HepG2 (cell line): ENCODE data around the gene MOGAT3. TPM values are rescaled to one million over a fixed set of nuclear protein-coding genes. Genes with fewer than 3 reads are reported as not detected.

ENCODE experiments used
- FOSL1 ChIP-seq: sonication (generic); formaldehyde crosslinking; IDR thresholded peaks from 2 replicates; pipeline ENCODE4 v1.9.0; 2021; ENCODE audit warnings: missing genetic modification reagents, borderline replicate concordance
- GATAD1 ChIP-seq: IDR thresholded peaks from 2 replicates; pipeline ENCODE4 v1.6.1; 2016; ENCODE audit warnings: missing genetic modification reagents, missing compliant biosample characterization
- JUNB ChIP-seq: sonication (generic); formaldehyde crosslinking; IDR thresholded peaks from 2 replicates; pipeline ENCODE4 v1.8.0; 2022; ENCODE audit warnings: missing genetic modification reagents, mild to moderate bottlenecking, borderline replicate concordance
- KDM1A ChIP-seq: IDR thresholded peaks from 2 replicates; pipeline ENCODE4 v1.6.1; 2016; ENCODE audit warnings: missing compliant biosample characterization
- PHB2 ChIP-seq: fragments of 450-650 bp; IDR thresholded peaks from 2 replicates; pipeline ENCODE4 v1.6.1; 2018; ENCODE audit not compliant: partially characterized antibody
- RBFOX2 ChIP-seq: fragments of 200-400 bp; formaldehyde crosslinking; IDR thresholded peaks from 2 replicates; pipeline ENCODE4 v1.6.1; 2017; ENCODE audit warnings: low read depth, mild to moderate bottlenecking, low read length
- ZBTB33 ChIP-seq: sonication (generic); formaldehyde crosslinking; IDR thresholded peaks from 2 replicates; pipeline ENCODE4 v1.4.0; 2020; ENCODE audit warnings: missing genetic modification reagents
- ZBTB7A ChIP-seq: sonication (generic); formaldehyde crosslinking; IDR thresholded peaks from 2 replicates; pipeline ENCODE4 v1.8.0; 2022; ENCODE audit warnings: mild to moderate bottlenecking, missing genetic modification reagents
- ZNF234 ChIP-seq: sonication (generic); formaldehyde crosslinking; conservative IDR thresholded peaks from 2 replicates; pipeline ENCODE4 v1.5.1; 2020; ENCODE audit warnings: mild to moderate bottlenecking, missing genetic modification reagents
- ZNF350 ChIP-seq: sonication (generic); formaldehyde crosslinking; IDR thresholded peaks from 2 replicates; pipeline ENCODE4 v1.4.0; 2020; ENCODE audit warnings: mild to moderate bottlenecking, low read depth, missing genetic modification reagents, borderline replicate concordance
- ZNF432 ChIP-seq: sonication (generic); formaldehyde crosslinking; IDR thresholded peaks from 2 replicates; pipeline ENCODE4 v1.5.0; 2020; ENCODE audit warnings: missing genetic modification reagents, mild to moderate bottlenecking, borderline replicate concordance
- ZNF788 ChIP-seq: sonication (generic); formaldehyde crosslinking; IDR thresholded peaks from 2 replicates; pipeline ENCODE4 v1.5.0; 2020; ENCODE audit warnings: mild to moderate bottlenecking, missing genetic modification reagents, borderline replicate concordance
- ZNF879 ChIP-seq: sonication (generic); formaldehyde crosslinking; IDR thresholded peaks from 2 replicates; pipeline ENCODE4 v1.8.1; 2023; ENCODE audit warnings: missing genetic modification reagents
- polyA plus RNA-seq, 8 experiments: library from polyadenylated mRNA; depleted of rRNA in 3 of 8; stranded (reverse) in 7 of 8; unstranded in 1 of 8; fragments of >200 nt; fragmentation: Illumina TruSeq in 4 of 8; extraction: Trizol in 4 of 8; gene quantifications; 2 replicates each; pipeline versions ENCODE4 v1.2.1 to v1.2.3, GENCODE V29; 2011 to 2016; ENCODE audit warnings: low read depth in 4 of 8, missing spikeins in 1 of 8, mixed read lengths in 1 of 8; ENCODE audit not compliant: insufficient read depth in 1 of 8
- total RNA-seq, 5 experiments: library from RNA; depleted of rRNA; stranded (reverse); fragments of >200 nt; fragmentation: Illumina TruSeq; extraction: Trizol; gene quantifications; 2 replicates each; pipeline ENCODE4 v1.2.3, GENCODE V29; 2016; ENCODE audit warnings: low read depth in 1 of 5
- TF ChIP-seq, protein P1 (sequence below): sonication (generic); formaldehyde crosslinking; IDR thresholded peaks from 2 replicates; pipeline ENCODE4 v1.5.1; 2020; ENCODE audit warnings: mild to moderate bottlenecking, missing genetic modification reagents, moderate library complexity
- TF ChIP-seq, protein P2 (sequence below): fragments of 450-650 bp; IDR thresholded peaks from 2 replicates; pipeline ENCODE4 v1.6.1; 2017
- TF ChIP-seq, protein P3 (sequence below): sonication (generic); formaldehyde crosslinking; IDR thresholded peaks from 2 replicates; pipeline ENCODE4 v1.8.0; 2022; ENCODE audit warnings: mild to moderate bottlenecking, missing genetic modification reagents, moderate library complexity
- TF ChIP-seq, protein P4 (sequence below): sonication (generic); formaldehyde crosslinking; conservative IDR thresholded peaks from 2 replicates; pipeline ENCODE4 v1.4.0; 2020; ENCODE audit warnings: mild to moderate bottlenecking, missing genetic modification reagents, moderate library complexity

Gene MOGAT3
- total and polyA plus RNA-seq, 2 of the 13 experiments (the other 11 are each of a cell fraction or from before 2014, with no cell fraction given): 22.5 to 30.5 TPM

GRCh38 chr7:101200862-101201599 is at the start of gene MOGAT3 (continued):
- TF ChIP-seq, protein P1, sequence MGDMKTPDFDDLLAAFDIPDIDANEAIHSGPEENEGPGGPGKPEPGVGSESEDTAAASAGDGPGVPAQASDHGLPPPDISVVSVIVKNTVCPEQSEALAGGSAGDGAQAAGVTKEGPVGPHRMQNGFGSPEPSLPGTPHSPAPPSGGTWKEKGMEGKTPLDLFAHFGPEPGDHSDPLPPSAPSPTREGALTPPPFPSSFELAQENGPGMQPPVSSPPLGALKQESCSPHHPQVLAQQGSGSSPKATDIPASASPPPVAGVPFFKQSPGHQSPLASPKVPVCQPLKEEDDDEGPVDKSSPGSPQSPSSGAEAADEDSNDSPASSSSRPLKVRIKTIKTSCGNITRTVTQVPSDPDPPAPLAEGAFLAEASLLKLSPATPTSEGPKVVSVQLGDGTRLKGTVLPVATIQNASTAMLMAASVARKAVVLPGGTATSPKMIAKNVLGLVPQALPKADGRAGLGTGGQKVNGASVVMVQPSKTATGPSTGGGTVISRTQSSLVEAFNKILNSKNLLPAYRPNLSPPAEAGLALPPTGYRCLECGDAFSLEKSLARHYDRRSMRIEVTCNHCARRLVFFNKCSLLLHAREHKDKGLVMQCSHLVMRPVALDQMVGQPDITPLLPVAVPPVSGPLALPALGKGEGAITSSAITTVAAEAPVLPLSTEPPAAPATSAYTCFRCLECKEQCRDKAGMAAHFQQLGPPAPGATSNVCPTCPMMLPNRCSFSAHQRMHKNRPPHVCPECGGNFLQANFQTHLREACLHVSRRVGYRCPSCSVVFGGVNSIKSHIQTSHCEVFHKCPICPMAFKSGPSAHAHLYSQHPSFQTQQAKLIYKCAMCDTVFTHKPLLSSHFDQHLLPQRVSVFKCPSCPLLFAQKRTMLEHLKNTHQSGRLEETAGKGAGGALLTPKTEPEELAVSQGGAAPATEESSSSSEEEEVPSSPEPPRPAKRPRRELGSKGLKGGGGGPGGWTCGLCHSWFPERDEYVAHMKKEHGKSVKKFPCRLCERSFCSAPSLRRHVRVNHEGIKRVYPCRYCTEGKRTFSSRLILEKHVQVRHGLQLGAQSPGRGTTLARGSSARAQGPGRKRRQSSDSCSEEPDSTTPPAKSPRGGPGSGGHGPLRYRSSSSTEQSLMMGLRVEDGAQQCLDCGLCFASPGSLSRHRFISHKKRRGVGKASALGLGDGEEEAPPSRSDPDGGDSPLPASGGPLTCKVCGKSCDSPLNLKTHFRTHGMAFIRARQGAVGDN: peak; percentile 42; the same call in 1 of the 2 replicates
- no peak for TF ChIP-seq ZBTB33
- peak; percentile 87 for TF ChIP-seq ZNF350 (CRISPR knock-in tag)
- no peak for TF ChIP-seq ZNF432 (CRISPR knock-in tag)
- TF ChIP-seq ZBTB7A (CRISPR knock-in tag): peak; percentile 24; the same call in 1 of the 2 replicates
- TF ChIP-seq JUNB (CRISPR knock-in tag): no peak; the same call in 1 of the 2 replicates
- TF ChIP-seq, protein P2, sequence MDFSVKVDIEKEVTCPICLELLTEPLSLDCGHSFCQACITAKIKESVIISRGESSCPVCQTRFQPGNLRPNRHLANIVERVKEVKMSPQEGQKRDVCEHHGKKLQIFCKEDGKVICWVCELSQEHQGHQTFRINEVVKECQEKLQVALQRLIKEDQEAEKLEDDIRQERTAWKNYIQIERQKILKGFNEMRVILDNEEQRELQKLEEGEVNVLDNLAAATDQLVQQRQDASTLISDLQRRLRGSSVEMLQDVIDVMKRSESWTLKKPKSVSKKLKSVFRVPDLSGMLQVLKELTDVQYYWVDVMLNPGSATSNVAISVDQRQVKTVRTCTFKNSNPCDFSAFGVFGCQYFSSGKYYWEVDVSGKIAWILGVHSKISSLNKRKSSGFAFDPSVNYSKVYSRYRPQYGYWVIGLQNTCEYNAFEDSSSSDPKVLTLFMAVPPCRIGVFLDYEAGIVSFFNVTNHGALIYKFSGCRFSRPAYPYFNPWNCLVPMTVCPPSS: no peak
- TF ChIP-seq, protein P3, sequence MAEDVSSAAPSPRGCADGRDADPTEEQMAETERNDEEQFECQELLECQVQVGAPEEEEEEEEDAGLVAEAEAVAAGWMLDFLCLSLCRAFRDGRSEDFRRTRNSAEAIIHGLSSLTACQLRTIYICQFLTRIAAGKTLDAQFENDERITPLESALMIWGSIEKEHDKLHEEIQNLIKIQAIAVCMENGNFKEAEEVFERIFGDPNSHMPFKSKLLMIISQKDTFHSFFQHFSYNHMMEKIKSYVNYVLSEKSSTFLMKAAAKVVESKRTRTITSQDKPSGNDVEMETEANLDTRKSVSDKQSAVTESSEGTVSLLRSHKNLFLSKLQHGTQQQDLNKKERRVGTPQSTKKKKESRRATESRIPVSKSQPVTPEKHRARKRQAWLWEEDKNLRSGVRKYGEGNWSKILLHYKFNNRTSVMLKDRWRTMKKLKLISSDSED (CRISPR knock-in tag): no peak
- TF ChIP-seq RBFOX2: no peak
- no peak for TF ChIP-seq PHB2
- TF ChIP-seq, protein P4, sequence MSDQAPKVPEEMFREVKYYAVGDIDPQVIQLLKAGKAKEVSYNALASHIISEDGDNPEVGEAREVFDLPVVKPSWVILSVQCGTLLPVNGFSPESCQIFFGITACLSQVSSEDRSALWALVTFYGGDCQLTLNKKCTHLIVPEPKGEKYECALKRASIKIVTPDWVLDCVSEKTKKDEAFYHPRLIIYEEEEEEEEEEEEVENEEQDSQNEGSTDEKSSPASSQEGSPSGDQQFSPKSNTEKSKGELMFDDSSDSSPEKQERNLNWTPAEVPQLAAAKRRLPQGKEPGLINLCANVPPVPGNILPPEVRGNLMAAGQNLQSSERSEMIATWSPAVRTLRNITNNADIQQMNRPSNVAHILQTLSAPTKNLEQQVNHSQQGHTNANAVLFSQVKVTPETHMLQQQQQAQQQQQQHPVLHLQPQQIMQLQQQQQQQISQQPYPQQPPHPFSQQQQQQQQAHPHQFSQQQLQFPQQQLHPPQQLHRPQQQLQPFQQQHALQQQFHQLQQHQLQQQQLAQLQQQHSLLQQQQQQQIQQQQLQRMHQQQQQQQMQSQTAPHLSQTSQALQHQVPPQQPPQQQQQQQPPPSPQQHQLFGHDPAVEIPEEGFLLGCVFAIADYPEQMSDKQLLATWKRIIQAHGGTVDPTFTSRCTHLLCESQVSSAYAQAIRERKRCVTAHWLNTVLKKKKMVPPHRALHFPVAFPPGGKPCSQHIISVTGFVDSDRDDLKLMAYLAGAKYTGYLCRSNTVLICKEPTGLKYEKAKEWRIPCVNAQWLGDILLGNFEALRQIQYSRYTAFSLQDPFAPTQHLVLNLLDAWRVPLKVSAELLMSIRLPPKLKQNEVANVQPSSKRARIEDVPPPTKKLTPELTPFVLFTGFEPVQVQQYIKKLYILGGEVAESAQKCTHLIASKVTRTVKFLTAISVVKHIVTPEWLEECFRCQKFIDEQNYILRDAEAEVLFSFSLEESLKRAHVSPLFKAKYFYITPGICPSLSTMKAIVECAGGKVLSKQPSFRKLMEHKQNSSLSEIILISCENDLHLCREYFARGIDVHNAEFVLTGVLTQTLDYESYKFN (CRISPR knock-in tag): peak; percentile 94
- no peak for TF ChIP-seq FOSL1 (CRISPR knock-in tag)
- TF ChIP-seq ZNF879 (CRISPR knock-in tag): no peak; the same call in 1 of the 2 replicates
- no peak for TF ChIP-seq ZNF234 (CRISPR knock-in tag)
- TF ChIP-seq ZNF788 (CRISPR knock-in tag): peak; percentile 80
- peak; percentile 51; the same call in 1 of the 2 replicates for TF ChIP-seq GATAD1 (CRISPR knock-in tag)
- TF ChIP-seq KDM1A (CRISPR knock-in tag): no peak
